GM12878 (cell line): ENCODE data around the gene SPRED2. TPM values are rescaled to one million over a fixed set of nuclear protein-coding genes. Genes with fewer than 3 reads are reported as not detected.

ENCODE experiments used
- ATF2 ChIP-seq: IDR thresholded peaks from 2 replicates; pipeline ENCODE4 v1.6.1; 2012; ENCODE audit warnings: low read length, inconsistent platforms
- CBFB ChIP-seq: IDR thresholded peaks from 2 replicates; pipeline ENCODE4 v1.6.1; 2016; ENCODE audit warnings: antibody characterized with exemption, low read depth
- IRF5 ChIP-seq: fragments of 450-650 bp; IDR thresholded peaks from 2 replicates; pipeline ENCODE4 v1.6.1; 2017; ENCODE audit warnings: borderline replicate concordance
- JUND ChIP-seq: IDR thresholded peaks from 2 replicates; pipeline ENCODE4 v1.6.1; 2012; ENCODE audit warnings: low read depth, mild to moderate bottlenecking, low read length, improper control_type of control experiment, moderate library complexity
- LARP7 ChIP-seq: fragments of 450-650 bp; IDR thresholded peaks from 2 replicates; pipeline ENCODE4 v1.6.1; 2017; ENCODE audit warnings: mild to moderate bottlenecking
- MYB ChIP-seq: fragments of 150-350 bp; IDR thresholded peaks from 2 replicates; pipeline ENCODE4 v1.6.1; 2014; ENCODE audit warnings: mild to moderate bottlenecking, low read depth, low read length, borderline replicate concordance
- NFYB ChIP-seq: IDR thresholded peaks from 2 replicates; pipeline ENCODE4 v1.6.1; 2011; ENCODE audit warnings: low read depth, mild to moderate bottlenecking, low read length, improper control_type of control experiment, moderate library complexity; ENCODE audit not compliant: insufficient read depth
- NR2C1 ChIP-seq: fragments of 450-650 bp; IDR thresholded peaks from 2 replicates; pipeline ENCODE4 v1.6.1; 2017; ENCODE audit warnings: antibody characterized with exemption, mild to moderate bottlenecking, moderate library complexity
- NRF1 ChIP-seq: conservative IDR thresholded peaks from 2 replicates; pipeline ENCODE4 v1.6.1; 2011; ENCODE audit warnings: mild to moderate bottlenecking, low read depth, low read length, improper control_type of control experiment
- POLR2A ChIP-seq: IDR thresholded peaks from 2 replicates; pipeline ENCODE4 v1.6.1; 2011; ENCODE audit warnings: low read depth, mild to moderate bottlenecking, low read length
- RBBP5 ChIP-seq: fragments of 200-600 bp; sonication (generic); conservative IDR thresholded peaks from 2 replicates; pipeline ENCODE4 v1.6.1; 2016
- SREBF1 ChIP-seq: IDR thresholded peaks from 2 replicates; pipeline ENCODE4 v1.6.1; 2012; ENCODE audit warnings: mild to moderate bottlenecking, low read length
- SUZ12 ChIP-seq: fragments of 200-600 bp; sonication (generic); IDR thresholded peaks from one replicate; pipeline ENCODE4 v1.6.1; 2018; ENCODE audit warnings: antibody characterized with exemption, mild to moderate bottlenecking; ENCODE audit not compliant: unreplicated experiment
- TBL1XR1 ChIP-seq: IDR thresholded peaks from 2 replicates; pipeline ENCODE4 v1.6.1; 2012; ENCODE audit warnings: low read depth, low read length, improper control_type of control experiment
- USF1 ChIP-seq: IDR thresholded peaks from 2 replicates; pipeline ENCODE4 v1.6.1; 2011; ENCODE audit warnings: borderline replicate concordance, low read depth, mild to moderate bottlenecking, moderate library complexity, mixed read lengths, low read length; ENCODE audit not compliant: insufficient read depth; ENCODE audit errors: extremely low read length
- YY1 ChIP-seq: IDR thresholded peaks from 2 replicates; pipeline ENCODE4 v1.6.1; 2011; ENCODE audit warnings: low read depth, mild to moderate bottlenecking, low read length
- ZBED1 ChIP-seq: IDR thresholded peaks from 2 replicates; pipeline ENCODE4 v1.6.1; 2016; ENCODE audit warnings: borderline replicate concordance
- ZSCAN29 ChIP-seq: fragments of 450-650 bp; IDR thresholded peaks from 2 replicates; pipeline ENCODE4 v1.6.1; 2017; ENCODE audit warnings: mild to moderate bottlenecking, moderate library complexity
- polyA plus RNA-seq, 11 experiments: library from polyadenylated mRNA; depleted of rRNA in 4 of 11; unstranded in 6 of 11; stranded (reverse) in 5 of 11; fragments of >200 nt; fragmentation: Nextera tagmentation in 4 of 11; fragmentation: Illumina TruSeq in 1 of 11; extraction: Ambion mirVana in 4 of 11; extraction: Trizol in 1 of 11; gene quantifications; 1 replicate in 1 of 11; 2 replicates in 10 of 11; pipeline versions ENCODE4 v1.2.1 to v1.2.3, GENCODE V29; 2011 to 2016; ENCODE audit warnings: inconsistent platforms in 2 of 11, missing spikeins in 2 of 11, low read depth in 1 of 11
- total RNA-seq, 4 experiments: library from RNA; depleted of rRNA in 3 of 4; stranded (reverse); fragments of >200 nt in 3 of 4; fragmentation: Illumina TruSeq in 1 of 4; extraction: Trizol in 1 of 4; gene quantifications; 2 replicates each; pipeline versions ENCODE4 v1.2.1 to v1.2.3, GENCODE V29; 2013 to 2021
- TF ChIP-seq, protein P1 (sequence below): IDR thresholded peaks from 2 replicates; pipeline ENCODE4 v1.6.1; 2011; ENCODE audit warnings: low read depth, mild to moderate bottlenecking, low read length, moderate library complexity, borderline replicate concordance; ENCODE audit errors: extremely low read depth
- TF ChIP-seq, protein P2 (sequence below): fragments of 450-650 bp; IDR thresholded peaks from 2 replicates; pipeline ENCODE4 v1.6.1; 2016; ENCODE audit warnings: mild to moderate bottlenecking
- TF ChIP-seq, protein P3 (sequence below): fragments of 450-650 bp; conservative IDR thresholded peaks from 2 replicates; pipeline ENCODE4 v1.6.1; 2017; ENCODE audit warnings: mild to moderate bottlenecking, moderate library complexity

The SPRED2 gene
- total and polyA plus RNA-seq, 10 of the 15 experiments (the other 5 are each of a cell fraction or from before 2014, with no cell fraction given), result 3.0 to 23.9 (median 9.7) TPM

GRCh38 chr2:65390134-65390533 is 42.3 kb downstream of the SPRED2 start (continued):
- TF ChIP-seq IRF5 (no peak), MYB (no peak), SUZ12 (no peak), SREBF1 (no peak), NFYB (no peak), RBBP5 (no peak), USF1 (no peak), POLR2A (peak; percentile 56), CBFB (peak; percentile 68), LARP7 (0 out of 2 replicates have a peak, but pooled peaks have one; percentile 26), YY1 (peak; percentile 51; the same call in 1 of the 2 replicates), JUND (no peak), TBL1XR1 (peak; percentile 75), ZSCAN29 (no peak), ATF2 (peak; percentile 78; the same call in 1 of the 2 replicates), NR2C1 (peak; percentile 57), ZBED1 (peak; percentile 90), NRF1 (no peak)
- TF ChIP-seq, protein P1, sequence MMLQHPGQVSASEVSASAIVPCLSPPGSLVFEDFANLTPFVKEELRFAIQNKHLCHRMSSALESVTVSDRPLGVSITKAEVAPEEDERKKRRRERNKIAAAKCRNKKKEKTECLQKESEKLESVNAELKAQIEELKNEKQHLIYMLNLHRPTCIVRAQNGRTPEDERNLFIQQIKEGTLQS, result no peak
- TF ChIP-seq, protein P2, sequence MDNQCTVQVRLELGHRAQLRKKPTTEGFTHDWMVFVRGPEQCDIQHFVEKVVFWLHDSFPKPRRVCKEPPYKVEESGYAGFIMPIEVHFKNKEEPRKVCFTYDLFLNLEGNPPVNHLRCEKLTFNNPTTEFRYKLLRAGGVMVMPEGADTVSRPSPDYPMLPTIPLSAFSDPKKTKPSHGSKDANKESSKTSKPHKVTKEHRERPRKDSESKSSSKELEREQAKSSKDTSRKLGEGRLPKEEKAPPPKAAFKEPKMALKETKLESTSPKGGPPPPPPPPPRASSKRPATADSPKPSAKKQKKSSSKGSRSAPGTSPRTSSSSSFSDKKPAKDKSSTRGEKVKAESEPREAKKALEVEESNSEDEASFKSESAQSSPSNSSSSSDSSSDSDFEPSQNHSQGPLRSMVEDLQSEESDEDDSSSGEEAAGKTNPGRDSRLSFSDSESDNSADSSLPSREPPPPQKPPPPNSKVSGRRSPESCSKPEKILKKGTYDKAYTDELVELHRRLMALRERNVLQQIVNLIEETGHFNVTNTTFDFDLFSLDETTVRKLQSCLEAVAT, result no peak
- TF ChIP-seq, protein P3, sequence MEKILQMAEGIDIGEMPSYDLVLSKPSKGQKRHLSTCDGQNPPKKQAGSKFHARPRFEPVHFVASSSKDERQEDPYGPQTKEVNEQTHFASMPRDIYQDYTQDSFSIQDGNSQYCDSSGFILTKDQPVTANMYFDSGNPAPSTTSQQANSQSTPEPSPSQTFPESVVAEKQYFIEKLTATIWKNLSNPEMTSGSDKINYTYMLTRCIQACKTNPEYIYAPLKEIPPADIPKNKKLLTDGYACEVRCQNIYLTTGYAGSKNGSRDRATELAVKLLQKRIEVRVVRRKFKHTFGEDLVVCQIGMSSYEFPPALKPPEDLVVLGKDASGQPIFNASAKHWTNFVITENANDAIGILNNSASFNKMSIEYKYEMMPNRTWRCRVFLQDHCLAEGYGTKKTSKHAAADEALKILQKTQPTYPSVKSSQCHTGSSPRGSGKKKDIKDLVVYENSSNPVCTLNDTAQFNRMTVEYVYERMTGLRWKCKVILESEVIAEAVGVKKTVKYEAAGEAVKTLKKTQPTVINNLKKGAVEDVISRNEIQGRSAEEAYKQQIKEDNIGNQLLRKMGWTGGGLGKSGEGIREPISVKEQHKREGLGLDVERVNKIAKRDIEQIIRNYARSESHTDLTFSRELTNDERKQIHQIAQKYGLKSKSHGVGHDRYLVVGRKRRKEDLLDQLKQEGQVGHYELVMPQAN, result no peak
